ENCODE measurements around the gene GSDMA. TPM values are rescaled to one million over a fixed set of nuclear protein-coding genes. Genes with fewer than 3 reads are reported as not detected.
A peak's percentile ranks its signal among the peaks of the same experiment; 100 is the strongest.

Gene GSDMA
- total RNA-seq, 4 donors from 2014 or later: 0.18 to 0.35 (median 0.26) TPM; not detected in 1

DNA sequence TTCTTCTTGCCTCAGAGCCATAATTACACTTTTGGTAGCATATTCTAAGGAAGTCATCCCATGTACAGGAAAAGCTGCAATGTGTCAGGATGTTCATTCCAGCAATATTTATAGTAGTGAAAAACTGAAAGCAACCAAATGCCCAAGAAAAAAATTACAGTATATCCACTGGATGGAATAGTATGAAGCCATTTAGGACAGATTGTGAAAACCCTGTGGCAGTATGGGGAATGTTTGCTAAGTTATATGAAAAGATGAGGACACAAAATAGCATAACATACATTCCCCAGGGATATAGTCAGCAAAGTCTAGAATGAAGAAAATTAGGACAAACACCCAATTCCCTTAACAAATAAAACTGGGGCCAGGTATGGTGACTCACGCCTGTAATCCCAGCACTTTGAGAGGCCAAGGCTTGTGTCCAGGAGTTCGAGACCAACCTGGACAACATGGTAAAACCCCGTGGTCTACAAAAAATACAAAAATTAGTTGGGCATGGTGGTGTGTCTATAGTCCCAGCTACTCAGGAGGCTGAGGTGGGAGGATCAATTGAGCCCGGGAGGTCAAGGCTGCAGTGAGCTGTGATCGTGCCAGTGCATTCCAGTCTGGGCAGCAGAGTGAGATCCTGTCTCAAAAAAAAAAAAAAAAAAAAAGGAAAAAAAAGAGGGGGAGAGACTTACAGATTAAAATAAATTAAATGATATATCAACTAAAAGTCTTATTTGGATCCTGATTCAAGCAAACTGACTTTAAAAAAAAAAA lies 33.0 kb upstream of the GSDMA start:
- intact Hi-C loops (cut with DNase I; ENCODE audit: low total_unique reads): no loop called here
- TF ChIP-seq POLR2A (IDR thresholded peaks at IDR 0.05): no peak
- TF ChIP-seq, protein P1, sequence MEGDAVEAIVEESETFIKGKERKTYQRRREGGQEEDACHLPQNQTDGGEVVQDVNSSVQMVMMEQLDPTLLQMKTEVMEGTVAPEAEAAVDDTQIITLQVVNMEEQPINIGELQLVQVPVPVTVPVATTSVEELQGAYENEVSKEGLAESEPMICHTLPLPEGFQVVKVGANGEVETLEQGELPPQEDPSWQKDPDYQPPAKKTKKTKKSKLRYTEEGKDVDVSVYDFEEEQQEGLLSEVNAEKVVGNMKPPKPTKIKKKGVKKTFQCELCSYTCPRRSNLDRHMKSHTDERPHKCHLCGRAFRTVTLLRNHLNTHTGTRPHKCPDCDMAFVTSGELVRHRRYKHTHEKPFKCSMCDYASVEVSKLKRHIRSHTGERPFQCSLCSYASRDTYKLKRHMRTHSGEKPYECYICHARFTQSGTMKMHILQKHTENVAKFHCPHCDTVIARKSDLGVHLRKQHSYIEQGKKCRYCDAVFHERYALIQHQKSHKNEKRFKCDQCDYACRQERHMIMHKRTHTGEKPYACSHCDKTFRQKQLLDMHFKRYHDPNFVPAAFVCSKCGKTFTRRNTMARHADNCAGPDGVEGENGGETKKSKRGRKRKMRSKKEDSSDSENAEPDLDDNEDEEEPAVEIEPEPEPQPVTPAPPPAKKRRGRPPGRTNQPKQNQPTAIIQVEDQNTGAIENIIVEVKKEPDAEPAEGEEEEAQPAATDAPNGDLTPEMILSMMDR (IDR thresholded peaks at IDR 0.05): no peak
- DNase-seq: no peak
- Histone ChIP-seq H3K36me3 (no peaks in the 10 kb centered on the region), H3K4me3 (no peak overlapping the region), H3K9me3 (no peaks in the 10 kb centered on the region), H3K27me3 (no peaks in the 10 kb centered on the region), H3K27ac (peak overlapping the region; percentile 88 to 93), H3K4me1 (peaks cover 7 to 13% of the 10 kb centered on the region in 2 donors)

DNA sequence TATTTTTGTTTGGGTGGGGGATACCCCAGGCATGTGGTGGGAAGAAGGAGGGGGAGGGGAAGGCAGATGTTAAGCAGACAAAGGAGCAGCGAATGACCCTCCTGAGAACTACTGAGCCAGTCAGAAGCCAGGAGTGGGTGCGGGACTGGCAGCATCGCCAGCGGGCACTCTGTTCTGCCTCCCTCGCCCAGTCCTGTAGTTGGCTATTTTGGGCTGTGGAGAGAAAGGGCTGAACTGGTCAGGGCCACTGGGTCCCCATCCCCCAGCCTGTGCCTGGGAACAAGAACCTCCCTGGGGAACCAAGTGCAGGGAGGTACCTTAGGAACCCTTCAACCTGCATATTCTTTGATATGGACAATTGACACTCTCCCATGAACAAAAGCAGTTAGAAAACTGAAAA lies 28.9 kb upstream of the GSDMA start:
- Histone ChIP-seq H3K4me3 (no peak overlapping the region), H3K9me3 (no peaks in the 10 kb centered on the region), H3K4me1 (peaks cover 0 to 7% of the 10 kb centered on the region in 2 donors), H3K27ac (no peak overlapping the region), H3K36me3 (no peaks in the 10 kb centered on the region), H3K27me3 (no peaks in the 10 kb centered on the region)
- DNase-seq: no peak
- intact Hi-C loops (cut with DNase I; ENCODE audit: low total_unique reads): no loop called here
- TF ChIP-seq, protein P1 (IDR thresholded peaks at IDR 0.05): no peak
- TF ChIP-seq POLR2A (IDR thresholded peaks at IDR 0.05): no peak

DNA sequence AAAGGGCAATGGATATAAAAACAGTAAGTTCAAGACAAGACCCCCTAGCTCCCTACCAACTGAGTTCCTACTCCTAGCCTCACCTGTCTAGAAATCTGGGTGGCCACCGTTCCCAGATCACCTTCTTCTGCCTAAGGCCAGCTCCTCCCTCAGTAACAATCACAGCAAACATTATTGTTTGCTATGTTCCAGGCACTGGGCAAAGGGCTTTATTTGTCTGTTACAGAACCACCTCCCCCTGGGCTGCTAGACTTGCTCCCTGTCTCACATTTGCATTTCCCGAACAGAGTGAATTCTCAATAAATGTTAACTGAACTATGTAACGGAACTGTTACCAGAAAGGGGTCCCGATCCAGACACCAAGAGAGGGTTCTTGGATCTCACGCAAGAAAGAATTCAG lies 28.5 kb upstream of the GSDMA start:
- H3K27me3 ChIP-seq: no peaks in the 10 kb centered on the region
- no peaks in the 10 kb centered on the region for H3K36me3 ChIP-seq
- no peak for DNase-seq
- no peak overlapping the region for H3K27ac ChIP-seq
- intact Hi-C loops (cut with DNase I; ENCODE audit: low total_unique reads): no loop called here
- no peaks in the 10 kb centered on the region for H3K9me3 ChIP-seq
- H3K4me3 ChIP-seq: no peak overlapping the region
- peaks cover 0 to 5% of the 10 kb centered on the region in 2 donors for H3K4me1 ChIP-seq
- TF ChIP-seq, protein P1 (IDR thresholded peaks at IDR 0.05): no peak
- TF ChIP-seq POLR2A (IDR thresholded peaks at IDR 0.05): no peak

DNA sequence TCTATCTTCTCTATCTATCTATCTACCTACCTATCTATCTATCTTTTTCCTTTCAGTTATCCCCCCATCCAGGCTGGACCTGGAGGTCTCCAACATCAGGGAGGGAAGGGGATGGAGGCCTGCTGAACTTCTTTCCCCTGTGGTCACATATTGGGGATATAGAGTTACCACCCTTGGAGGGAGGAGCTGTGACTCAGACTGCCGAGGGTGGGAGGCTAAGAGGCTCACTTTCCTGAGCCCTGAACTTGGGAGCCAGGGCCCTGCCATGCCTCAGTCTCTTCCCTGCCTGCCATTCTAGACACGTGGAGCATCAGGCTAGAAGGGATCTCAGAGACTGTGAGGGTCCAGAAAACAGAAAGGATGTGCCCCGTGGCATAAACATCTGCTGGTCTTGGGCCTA lies 26.9 kb upstream of the GSDMA start:
- no peak overlapping the region for H3K27ac ChIP-seq
- no peak for DNase-seq
- H3K4me1 ChIP-seq: no peaks in the 10 kb centered on the region
- H3K27me3 ChIP-seq: no peaks in the 10 kb centered on the region
- intact Hi-C loops (cut with DNase I; ENCODE audit: low total_unique reads): no loop called here
- TF ChIP-seq POLR2A (IDR thresholded peaks at IDR 0.05): no peak
- TF ChIP-seq, protein P1 (IDR thresholded peaks at IDR 0.05): no peak
- no peak overlapping the region for H3K4me3 ChIP-seq
- no peaks in the 10 kb centered on the region for H3K36me3 ChIP-seq
- H3K9me3 ChIP-seq: no peaks in the 10 kb centered on the region

DNA sequence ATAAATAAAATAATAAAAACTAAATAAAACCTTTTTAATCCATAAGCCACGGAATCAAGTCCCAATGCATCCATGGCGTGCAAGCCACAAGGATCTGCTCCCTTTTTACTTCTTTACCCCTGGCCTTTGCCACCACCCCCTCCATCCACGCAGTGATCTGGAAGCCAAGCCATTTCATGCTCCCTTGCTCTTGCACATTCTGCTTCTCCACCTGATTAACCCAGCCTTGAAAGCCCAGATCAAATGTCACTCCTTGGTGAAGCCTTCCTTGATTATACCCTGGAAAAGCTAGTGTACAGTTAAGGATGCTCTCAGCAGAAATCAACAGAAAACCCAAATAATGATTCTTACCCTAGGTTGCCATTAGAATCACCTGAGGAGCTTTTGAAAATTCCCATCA lies 25.4 kb upstream of the GSDMA start:
- Histone ChIP-seq H3K4me1 (no peaks in the 10 kb centered on the region), H3K4me3 (no peak overlapping the region), H3K36me3 (no peaks in the 10 kb centered on the region), H3K27ac (no peak overlapping the region), H3K27me3 (no peaks in the 10 kb centered on the region), H3K9me3 (no peaks in the 10 kb centered on the region)
- intact Hi-C loops (cut with DNase I; ENCODE audit: low total_unique reads): no loop called here
- TF ChIP-seq, protein P1 (IDR thresholded peaks at IDR 0.05): no peak
- TF ChIP-seq POLR2A (IDR thresholded peaks at IDR 0.05): no peak
- no peak for DNase-seq

Data from uterus (tissue), 4 donors.